Measurements from ENCODE around the gene TSPAN5.

- TF ChIP-seq CTCF (IDR thresholded peaks at IDR 0.05) = no peak
- TF ChIP-seq POLR2AphosphoS5 (IDR thresholded peaks at IDR 0.05) = no peak
- no peak for TF ChIP-seq POLR2A (IDR thresholded peaks at IDR 0.05)
Observed at GRCh38 chr4:98625399-98625798, 33.0 kb downstream of the TSPAN5 start.

Data from suprapubic skin (tissue), 4 donors.